AG09309 (cell line): Measurements from ENCODE around the gene NEK1.
A peak's percentile ranks its signal among the peaks of the same experiment; 100 is the strongest.

Source experiments
- DNase-seq: peaks from one replicate; pipeline ENCODE4 v3.0.0-alpha.2; 2010; ENCODE audit warnings: low read depth
- H3K4me3 ChIP-seq: 2 replicates; pipeline ENCODE4 v1.5.1; 2011; ENCODE audit warnings: mild to moderate bottlenecking, low read depth, low read length, moderate library complexity; ENCODE audit not compliant: control insufficient read depth
- CTCF ChIP-seq: IDR thresholded peaks from 2 replicates; pipeline ENCODE4 v1.5.1; 2011; ENCODE audit warnings: mild to moderate bottlenecking, low read depth, low read length, inconsistent platforms; ENCODE audit not compliant: insufficient read depth, control insufficient read depth; ENCODE audit errors: missing control alignments

NEK1 gene

DNA sequence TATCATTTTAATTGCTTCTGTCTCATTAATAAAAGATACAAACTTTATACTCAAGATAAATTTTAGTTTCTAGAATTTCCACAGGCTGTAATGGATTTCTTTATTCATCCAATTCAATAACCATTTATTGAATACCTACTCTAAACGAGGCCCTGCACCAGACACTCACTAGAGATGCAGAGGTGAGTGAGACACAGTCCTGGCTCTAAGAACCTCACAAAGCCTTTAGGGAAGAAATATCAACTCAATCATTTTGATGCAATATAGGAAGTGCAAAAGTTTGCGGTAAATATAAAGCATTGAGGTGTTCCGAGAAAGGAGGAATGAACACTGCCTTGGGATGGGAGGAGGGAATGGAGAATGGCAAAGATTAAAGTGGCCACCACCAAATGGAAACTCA, 260.0 kb downstream of the NEK1 start:
- no peak for DNase-seq
- no peak overlapping the region for H3K4me3 ChIP-seq
- no peak for TF ChIP-seq CTCF

DNA sequence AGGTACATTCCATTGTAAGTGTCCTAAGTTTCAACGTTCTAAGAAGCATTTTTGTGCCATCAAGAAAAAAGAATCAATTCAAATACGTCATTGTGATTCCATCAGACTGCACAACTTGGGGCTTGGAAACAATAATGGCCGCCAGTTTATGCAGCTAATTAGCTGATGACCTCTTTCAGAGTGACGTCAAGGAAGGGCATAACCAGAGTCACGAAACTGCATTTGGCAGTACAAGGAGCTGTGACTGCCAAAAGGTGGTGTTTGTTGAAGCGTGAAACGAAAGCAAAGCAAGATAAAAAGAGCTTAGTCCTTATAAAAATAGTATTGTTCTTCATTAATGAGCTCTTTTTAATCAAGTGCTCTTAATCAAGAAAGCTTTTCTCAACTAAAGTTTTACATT, 260.5 kb downstream of the NEK1 start:
- DNase-seq = no peak
- H3K4me3 ChIP-seq = no peak overlapping the region
- no peak for TF ChIP-seq CTCF

GRCh38 chr4:169348541-169348940, 263.8 kb downstream of the NEK1 start:
- TF ChIP-seq CTCF = no peak
- no peak overlapping the region for H3K4me3 ChIP-seq
- DNase-seq = no peak

DNA sequence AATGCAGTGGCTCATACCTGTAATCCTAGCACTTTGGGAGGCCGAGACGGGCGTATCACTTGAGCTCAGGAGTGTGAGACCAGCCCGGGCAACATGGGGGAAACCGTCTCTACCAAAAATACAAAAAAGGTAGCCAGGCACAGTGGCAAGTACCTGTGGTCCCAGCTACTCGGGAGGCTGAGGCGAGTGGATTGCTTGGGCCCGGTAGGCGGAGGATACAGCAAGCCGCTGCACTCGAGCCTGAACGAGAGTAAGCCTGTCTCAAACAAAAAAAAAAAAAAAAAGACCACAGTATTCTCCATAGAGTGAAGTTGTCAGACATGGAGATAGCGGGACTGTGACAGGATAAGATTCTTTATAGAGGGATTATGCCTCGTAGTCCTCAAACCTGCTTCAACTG, 265.5 kb downstream of the NEK1 start:
- H3K4me3 ChIP-seq = no peak overlapping the region
- DNase-seq = no peak
- no peak for TF ChIP-seq CTCF

DNA sequence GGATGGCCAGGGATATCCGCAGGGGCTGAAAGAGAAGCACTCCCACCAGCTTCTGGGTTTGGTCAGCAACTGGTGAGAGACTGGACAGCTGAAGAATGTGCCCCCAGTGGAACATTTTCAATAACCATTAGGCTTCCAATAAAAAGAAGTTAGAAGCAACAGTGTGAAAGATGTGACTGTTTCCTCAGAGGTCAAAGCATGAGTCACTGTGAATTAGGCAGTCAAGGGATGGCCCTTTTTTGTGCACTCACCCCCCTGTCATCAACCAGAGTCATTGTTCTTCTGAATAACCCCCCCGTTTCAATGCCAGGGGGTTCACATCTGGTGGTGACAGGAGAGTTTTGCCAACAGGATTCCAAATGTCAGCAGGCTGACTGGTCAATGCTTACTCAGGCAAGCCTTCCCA, 267.1 kb downstream of the NEK1 start:
- DNase-seq = peak; percentile 51
- TF ChIP-seq CTCF = no peak
- no peak overlapping the region for H3K4me3 ChIP-seq
